GDM1 (cell line): ENCODE results near the gene CDX2.
"Not testable (repeated sequence)": the region's sequence is repeated elsewhere in the genome, so short reads cannot be mapped to it uniquely, and the experiment has no call there.

Source experiments
- DNase-seq: peaks from one replicate; lab custom pipeline; 2025; lab: John Stamatoyannopoulos, UW

CDX2 gene

DNA sequence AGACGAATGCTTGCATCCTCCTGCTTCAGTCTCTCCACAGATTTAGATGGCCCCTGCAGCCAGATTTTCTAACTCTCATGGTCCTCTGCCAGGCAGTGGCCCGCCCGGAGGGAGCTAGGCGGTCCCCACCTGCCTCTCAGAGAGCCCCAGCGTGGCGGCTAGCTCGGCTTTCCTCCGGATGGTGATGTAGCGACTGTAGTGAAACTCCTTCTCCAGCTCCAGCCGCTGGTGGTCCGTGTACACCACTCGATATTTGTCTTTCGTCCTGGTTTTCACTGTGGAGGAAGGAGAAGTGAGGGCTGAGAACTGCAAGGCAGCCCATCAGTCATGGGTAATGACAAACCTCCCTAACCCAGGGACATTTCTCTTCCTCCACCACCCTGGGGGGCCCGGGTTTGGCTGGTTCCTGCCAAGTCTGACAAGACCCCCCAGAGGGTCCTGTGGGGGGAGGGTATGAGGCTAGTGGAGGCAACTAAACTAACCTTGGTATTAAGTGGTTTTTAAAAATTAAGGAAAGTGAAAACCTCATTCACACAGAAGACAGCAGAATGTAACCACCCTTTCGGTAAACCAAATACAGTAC, 4.3 kb downstream of the CDX2 start:
- DNase-seq, result no peak

DNA sequence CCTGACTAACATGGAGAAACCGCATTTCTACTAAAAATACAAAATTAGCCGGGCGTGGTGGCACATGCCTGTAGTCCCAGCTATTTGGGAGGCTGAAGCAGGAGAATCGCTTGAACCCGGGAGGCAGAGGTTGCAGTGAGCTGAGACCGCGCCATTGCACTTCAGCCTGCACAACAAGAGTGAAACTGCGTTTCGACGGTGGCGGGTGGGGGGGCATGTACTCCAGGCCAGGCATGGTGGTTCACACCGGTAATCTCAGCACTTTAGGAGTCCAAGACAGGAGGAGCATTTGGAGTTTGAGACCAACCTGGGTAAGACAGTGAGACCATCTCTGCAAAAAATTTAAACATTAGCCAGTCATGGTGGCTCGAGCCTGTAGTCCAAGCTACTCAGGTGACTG, 4.9 kb downstream of the CDX2 start:
- not testable (repeated sequence) for DNase-seq

- no peak for DNase-seq
These were observed 5.6 kb downstream of the CDX2 start for GRCh38 chr13:27963491-27963890.

DNA sequence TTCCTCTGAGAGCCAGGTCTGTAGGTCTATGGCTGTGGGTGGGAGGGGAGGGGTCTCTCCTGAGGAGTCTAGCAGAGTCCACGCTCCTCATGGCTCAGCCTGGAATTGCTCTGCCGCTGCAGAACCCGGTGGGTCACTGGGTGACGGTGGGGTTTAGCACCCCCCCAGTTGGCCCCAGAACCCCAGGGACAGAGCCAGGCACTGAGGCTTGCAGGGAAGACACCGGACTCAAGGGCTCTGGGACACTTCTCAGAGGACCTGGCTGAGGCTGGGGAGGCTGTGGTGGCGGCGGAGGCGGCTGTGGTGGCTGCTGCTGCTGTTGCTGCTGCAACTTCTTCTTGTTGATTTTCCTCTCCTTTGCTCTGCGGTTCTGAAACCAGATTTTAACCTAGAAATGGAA, 6.1 kb downstream of the CDX2 start:
- DNase-seq, result no peak

DNA sequence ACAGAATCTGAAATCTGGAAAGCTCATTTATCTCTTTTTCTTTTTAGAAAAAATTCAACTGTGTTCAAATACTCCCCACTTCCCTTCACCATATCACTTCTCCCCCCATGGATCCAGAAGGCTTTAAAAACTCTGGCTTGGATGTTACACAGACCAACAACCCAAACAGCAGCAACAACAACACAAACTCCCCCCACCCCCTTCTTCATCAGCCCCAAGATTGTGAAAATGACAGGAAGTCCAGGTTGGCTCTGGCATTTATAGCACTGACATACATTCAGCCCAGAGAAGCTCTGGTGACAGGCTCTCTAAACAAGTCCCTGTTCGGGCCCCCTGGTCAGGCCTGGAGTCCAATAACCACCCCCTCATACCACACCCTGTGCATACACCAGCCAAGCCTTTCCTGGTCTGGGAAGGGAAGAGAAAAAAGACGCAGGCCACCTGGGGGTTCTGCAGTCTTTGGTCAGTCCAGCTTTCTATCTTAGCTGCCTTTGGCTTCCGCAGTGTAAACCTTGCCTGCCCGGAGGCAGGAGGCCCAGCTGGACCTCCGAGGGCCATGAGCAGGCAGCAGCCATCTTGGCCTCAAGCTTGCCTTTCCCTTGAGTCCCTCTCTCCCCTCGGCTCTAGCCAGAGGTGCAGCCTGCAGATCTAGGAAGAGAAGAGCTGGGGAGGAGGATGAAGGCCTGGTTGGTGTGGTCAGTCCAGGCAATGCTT, 6.8 kb downstream of the CDX2 start:
- DNase-seq, result no peak

- no peak for DNase-seq
These were observed 7.7 kb downstream of the CDX2 start for GRCh38 chr13:27961227-27962085.

GRCh38 chr13:27960362-27961226, 8.5 kb downstream of the CDX2 start:
- DNase-seq, result peak; percentile 53

DNA sequence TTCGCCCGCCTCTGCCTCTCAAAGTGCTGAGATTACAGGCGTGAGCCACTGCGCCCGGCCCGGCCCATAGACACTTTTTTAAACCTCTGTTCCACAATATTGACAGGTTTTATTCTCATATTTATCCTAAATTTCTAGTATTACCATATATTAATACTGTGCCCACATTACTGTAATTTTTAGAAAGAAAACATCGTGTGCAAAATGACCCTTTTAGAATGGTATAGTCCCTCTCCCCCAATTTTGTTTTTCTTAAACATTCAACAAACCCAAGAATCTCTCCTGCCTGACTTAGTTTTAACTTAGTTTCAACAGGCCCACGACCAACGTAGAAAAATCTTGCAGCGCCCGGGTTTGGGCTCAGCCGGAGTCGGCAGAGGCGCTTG, 9.1 kb downstream of the CDX2 start:
- no peak for DNase-seq

DNA sequence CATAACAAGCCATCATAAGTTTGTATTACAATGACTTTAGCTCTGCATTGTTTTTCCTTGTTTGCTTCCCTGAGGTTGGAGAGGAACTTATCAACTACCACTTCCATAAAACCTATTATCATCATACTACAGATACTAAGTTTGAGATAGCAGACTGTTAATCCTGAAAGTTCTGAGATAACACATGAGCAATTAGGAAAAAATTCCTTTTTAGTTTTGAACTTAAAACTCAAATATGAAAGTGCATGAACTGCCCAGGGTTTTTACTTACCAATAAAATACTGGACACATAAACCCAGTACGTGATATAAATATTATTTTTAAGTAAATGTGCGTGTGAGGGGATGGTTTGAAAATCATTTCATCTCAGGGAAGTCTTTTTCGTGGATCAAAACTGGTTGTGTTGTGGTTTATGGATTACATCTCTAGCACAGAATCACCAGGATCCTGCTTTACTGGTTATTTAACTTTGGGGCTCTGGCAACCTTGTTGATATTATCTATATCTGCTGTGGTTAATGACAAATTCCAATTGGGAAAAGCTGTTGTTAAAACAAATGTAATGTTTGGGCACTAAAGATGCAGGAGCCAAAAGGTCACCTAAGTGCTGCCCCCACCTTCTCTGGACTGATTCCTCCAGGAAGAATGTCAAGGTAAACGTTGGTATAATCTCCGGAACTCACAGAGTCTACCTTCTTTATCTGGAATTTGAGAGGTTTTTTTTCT, 12.4 kb downstream of the CDX2 start:
- DNase-seq, result no peak

- no peak for DNase-seq
These were observed 14.0 kb downstream of the CDX2 start for GRCh38 chr13:27955014-27955591.

DNA sequence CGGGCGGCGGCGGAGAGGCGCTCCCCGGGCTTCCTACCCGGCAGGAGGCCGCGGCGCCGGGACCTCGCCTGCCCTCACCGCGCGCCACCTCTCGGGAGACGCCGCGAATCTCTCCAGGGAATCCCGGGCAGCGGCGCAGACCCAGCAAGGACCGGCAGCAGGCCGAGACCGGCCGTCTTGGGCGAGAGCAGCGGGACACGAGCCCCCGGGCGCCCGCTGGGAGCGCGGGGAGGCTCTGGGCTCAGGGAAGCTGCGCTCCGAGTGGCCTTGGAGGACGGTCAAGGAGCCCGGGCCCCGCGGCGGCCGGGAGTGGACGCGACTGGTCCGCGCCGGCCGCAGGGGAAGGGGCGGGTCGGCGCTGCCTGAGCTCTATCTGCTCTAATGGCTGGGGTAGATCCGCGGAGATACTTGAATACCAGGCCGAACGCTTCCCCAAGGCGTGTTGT, 14.7 kb downstream of the CDX2 start:
- DNase-seq, result no peak

GRCh38 chr13:27953676-27954405, 15.3 kb downstream of the CDX2 start:
- DNase-seq, result peak; percentile 75

DNA sequence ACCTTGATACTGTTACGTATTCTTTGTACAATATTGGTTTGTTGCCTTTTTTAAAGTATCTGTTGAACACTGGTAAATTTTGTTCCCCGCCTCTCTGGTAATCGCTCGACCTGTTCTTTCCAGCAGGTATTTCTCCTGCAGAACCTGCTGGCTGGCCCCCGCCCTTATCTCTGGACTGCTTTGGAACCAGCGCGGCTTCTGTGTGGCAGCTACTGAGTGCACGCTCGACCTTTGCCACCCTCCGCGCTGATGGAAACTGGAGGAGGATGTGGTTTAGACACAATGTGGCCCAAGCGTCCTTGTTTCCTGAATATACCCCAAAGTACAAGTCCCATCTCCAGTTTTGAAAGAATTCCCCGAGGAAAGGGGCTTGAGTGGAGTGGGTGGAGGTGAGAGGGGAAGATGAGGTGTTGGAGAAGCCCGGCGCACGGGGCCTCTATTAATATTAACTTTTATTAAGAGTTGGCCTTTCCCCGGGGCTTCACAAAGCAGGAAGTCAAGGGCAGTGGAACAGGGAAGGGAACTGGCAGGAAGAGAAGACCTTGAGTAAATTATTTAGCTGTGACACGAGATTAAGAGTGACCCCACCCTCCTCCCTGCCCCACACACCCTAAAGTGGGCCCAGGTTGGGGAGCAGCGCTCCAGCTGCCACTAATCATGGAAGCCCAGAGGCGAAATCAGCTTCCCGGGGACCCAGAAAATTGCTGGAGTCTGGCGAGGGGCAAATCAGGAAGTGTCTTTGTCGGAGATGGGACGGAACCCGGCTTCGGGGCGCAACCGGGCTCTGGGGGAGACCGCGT, 16.0 kb downstream of the CDX2 start:
- DNase-seq, result no peak

- no peak for DNase-seq
These were observed 26.1 kb downstream of the CDX2 start for GRCh38 chr13:27942972-27943371.

DNA sequence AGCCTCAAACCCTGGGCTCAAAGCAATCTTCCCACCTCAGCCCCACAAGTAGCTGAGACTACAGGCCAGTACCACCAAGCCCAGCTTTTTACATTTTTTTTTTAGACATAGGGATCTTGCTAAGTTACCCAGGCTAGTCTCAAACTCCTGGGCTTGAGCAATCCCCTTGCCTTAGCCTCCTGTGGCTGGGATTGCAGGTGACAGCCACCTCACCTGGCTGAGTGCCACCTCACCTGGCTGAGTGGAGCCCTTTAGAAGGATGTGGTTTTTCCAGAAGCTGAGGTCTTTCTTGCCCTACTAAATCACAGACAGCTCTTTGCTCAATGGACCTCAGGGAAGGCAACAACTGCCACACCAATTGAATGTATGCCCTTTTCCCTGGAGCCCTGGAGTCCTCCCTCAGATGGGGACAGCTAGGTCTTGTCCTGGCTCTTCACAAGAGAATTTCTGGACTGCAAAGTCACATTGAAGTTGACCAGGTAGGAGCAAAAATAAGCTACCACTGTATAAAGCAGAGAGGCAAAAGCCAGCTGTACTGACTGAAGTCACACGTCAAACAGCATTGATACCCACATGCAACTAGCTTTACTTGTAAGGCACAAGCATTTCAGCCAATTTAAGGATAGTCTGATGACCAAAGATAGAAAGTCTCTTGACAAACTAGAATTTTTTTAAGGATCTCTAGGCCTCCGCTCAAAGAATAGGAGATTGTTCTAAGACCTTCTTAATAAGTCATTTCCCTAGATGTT, 35.4 kb downstream of the CDX2 start:
- no peak for DNase-seq

GRCh38 chr13:27933118-27933517, 36.0 kb downstream of the CDX2 start:
- no peak for DNase-seq

GRCh38 chr13:27929868-27930267, 39.2 kb downstream of the CDX2 start:
- no peak for DNase-seq
